NCI-H2196 (cell line): ENCODE results near the gene ALOX5.
"Not testable (repeated sequence)": the region's sequence is repeated elsewhere in the genome, so short reads cannot be mapped to it uniquely, and the experiment has no call there.

Experiments
- DNase-seq: peaks from one replicate; lab custom pipeline; 2025; ENCODE audit not compliant: unreplicated experiment; lab: John Stamatoyannopoulos, UW

ALOX5 gene

GRCh38 chr10:45373576-45374349, at the start of gene ALOX5:
Gene ALOX5, plus strand, starts transcription at chr10:45374216. Its CDS starts 64 bp downstream, at chr10:45374280.
- peak; percentile 60 for DNase-seq

- no peak for DNase-seq
Measured at GRCh38 chr10:45325116-45325515, 48.9 kb upstream of the ALOX5 start.

GRCh38 chr10:45326864-45327263, 47.2 kb upstream of the ALOX5 start:
- not testable (repeated sequence) for DNase-seq

GRCh38 chr10:45331824-45332223, 42.2 kb upstream of the ALOX5 start:
- DNase-seq, result not testable (repeated sequence)

GRCh38 chr10:45339894-45340293, 34.1 kb upstream of the ALOX5 start:
- DNase-seq, result no peak

- not testable (repeated sequence) for DNase-seq
Measured at GRCh38 chr10:45340420-45340819, 33.6 kb upstream of the ALOX5 start.

- DNase-seq, result not testable (repeated sequence)
Measured at GRCh38 chr10:45346652-45347335, 27.2 kb upstream of the ALOX5 start.

- DNase-seq, result not testable (repeated sequence)
Measured at GRCh38 chr10:45347464-45347863, 26.6 kb upstream of the ALOX5 start.

GRCh38 chr10:45348196-45348765, 25.7 kb upstream of the ALOX5 start:
- DNase-seq, result not testable (repeated sequence)

- no peak for DNase-seq
Measured at GRCh38 chr10:45353186-45353585, 20.8 kb upstream of the ALOX5 start.

- DNase-seq, result no peak
Measured at GRCh38 chr10:45354261-45354660, 19.8 kb upstream of the ALOX5 start.

GRCh38 chr10:45355494-45355893, 18.5 kb upstream of the ALOX5 start:
- DNase-seq, result no peak

GRCh38 chr10:45358961-45359360, 15.1 kb upstream of the ALOX5 start:
- DNase-seq, result not testable (repeated sequence)

- DNase-seq, result not testable (repeated sequence)
Measured at GRCh38 chr10:45361983-45362799, 11.8 kb upstream of the ALOX5 start.

GRCh38 chr10:45367643-45368042, 6.4 kb upstream of the ALOX5 start:
- DNase-seq, result not testable (repeated sequence)

GRCh38 chr10:45368181-45368580, 5.8 kb upstream of the ALOX5 start:
- DNase-seq, result no peak

- no peak for DNase-seq
Measured at GRCh38 chr10:45370202-45370955, 3.6 kb upstream of the ALOX5 start.

GRCh38 chr10:45371560-45371959, 2.5 kb upstream of the ALOX5 start:
- DNase-seq, result no peak

GRCh38 chr10:45372251-45372951, 1.6 kb upstream of the ALOX5 start:
- no peak for DNase-seq
